Measurements from ENCODE around the gene STK38. TPM values are rescaled to one million over a fixed set of nuclear protein-coding genes. Genes with fewer than 3 reads are reported as not detected.

STK38 gene
- polyA plus RNA-seq, 5 donors: 35.1 to 45.0 (median 44.4) TPM

Other genes starting within 250 kb of the STK38 start
- gene BNIP5, start 210.6 kb downstream of the STK38 start, polyA plus RNA-seq (ENCODE audit: insufficient read depth in 1 of 5, insufficient read length in 5 of 5, low replicate concordance in 1 of 5): not detected
- under 1 TPM in 3 of 5 donors, not detected in 2; 0.14 to 0.30 (median 0.14) TPM for gene ETV7, start 159.8 kb downstream of the STK38 start, polyA plus RNA-seq (ENCODE audit: insufficient read depth in 1 of 5, insufficient read length in 5 of 5, low replicate concordance in 1 of 5)
- gene PXT1, start 104.6 kb downstream of the STK38 start, polyA plus RNA-seq (ENCODE audit: insufficient read depth in 1 of 5, insufficient read length in 5 of 5, low replicate concordance in 1 of 5): under 1 TPM in 1 of 5 donors, not detected in 4; 0.12 TPM
- 10 to 100 TPM; 42.5 to 57.1 (median 49.8) TPM for gene KCTD20, start 104.5 kb downstream of the STK38 start, polyA plus RNA-seq (ENCODE audit: insufficient read depth in 1 of 5, insufficient read length in 5 of 5, low replicate concordance in 1 of 5)
- gene SRSF3, start 46.9 kb upstream of the STK38 start, polyA plus RNA-seq (ENCODE audit: insufficient read depth in 1 of 5, insufficient read length in 5 of 5, low replicate concordance in 1 of 5): 100 to 1,000 TPM; 499 to 658 (median 579) TPM
- gene CDKN1A, start 131.2 kb upstream of the STK38 start, polyA plus RNA-seq (ENCODE audit: insufficient read depth in 1 of 5, insufficient read length in 5 of 5, low replicate concordance in 1 of 5): 10 to 100 TPM in 1 of 5 donors, 1 to 10 TPM in 4; 3.6 to 15.9 (median 5.2) TPM
- gene RAB44, start 150.3 kb upstream of the STK38 start, polyA plus RNA-seq (ENCODE audit: insufficient read depth in 1 of 5, insufficient read length in 5 of 5, low replicate concordance in 1 of 5): under 1 TPM; 0.09 to 0.17 (median 0.12) TPM